ENCODE results near the gene PARPBP. TPM values are rescaled to one million over a fixed set of nuclear protein-coding genes. Genes with fewer than 3 reads are reported as not detected.
"Not testable (repeated sequence)": the region's sequence is repeated elsewhere in the genome, so short reads cannot be mapped to it uniquely, and the experiment has no call there.

Gene PARPBP
- total RNA-seq, 1 experiment from 2014 or later: 23.0 TPM

DNA sequence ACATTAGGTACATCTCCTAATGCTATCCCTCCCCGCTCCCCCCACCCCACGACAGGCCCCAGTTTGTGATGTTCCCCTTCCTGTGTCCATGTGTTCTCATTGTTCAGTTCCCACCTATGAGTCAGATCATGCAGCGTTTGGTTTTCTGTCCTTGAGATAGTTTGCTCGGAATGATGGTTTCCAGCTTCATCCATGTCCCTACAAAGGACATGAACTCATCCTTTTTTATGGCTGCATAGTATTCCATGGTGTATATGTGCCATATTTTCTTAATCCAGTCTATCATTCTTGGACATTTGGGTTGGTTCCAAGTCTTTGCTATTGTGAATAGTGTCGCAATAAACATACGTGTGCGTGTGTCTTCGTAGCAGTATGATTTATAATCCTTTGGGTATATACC, 17.6 kb downstream of the PARPBP start:
- H3K4me1 ChIP-seq (ENCODE audit: insufficient read depth, low read length); H3K4me2 ChIP-seq (ENCODE audit: low read length); CTCF ChIA-PET; H3K9me2 ChIP-seq (replicated peaks; ENCODE audit: low read length); POLR2A ChIA-PET (ENCODE audit: unreplicated experiment); BruUV-seq (replicated peaks); H4K20me1 ChIP-seq (ENCODE audit: low read length); H3K9me3 ChIP-seq (ENCODE audit: low read length); H3K9ac ChIP-seq (ENCODE audit: low read length); intact Hi-C loops (cut with micrococcal nuclease); ATAC-seq; H3K36me3 ChIP-seq (ENCODE audit: low read depth, low read length); H3K4me3 ChIP-seq (ENCODE audit: low read length); H3F3A ChIP-seq (ENCODE audit: low read length, unreplicated experiment); DNase-seq; H3K27me3 ChIP-seq (ENCODE audit: low read length); H3K79me2 ChIP-seq (ENCODE audit: low read length); H2AFZ ChIP-seq (ENCODE audit: low read length); H3K27ac ChIP-seq (ENCODE audit: low read length): not testable (repeated sequence)

DNA sequence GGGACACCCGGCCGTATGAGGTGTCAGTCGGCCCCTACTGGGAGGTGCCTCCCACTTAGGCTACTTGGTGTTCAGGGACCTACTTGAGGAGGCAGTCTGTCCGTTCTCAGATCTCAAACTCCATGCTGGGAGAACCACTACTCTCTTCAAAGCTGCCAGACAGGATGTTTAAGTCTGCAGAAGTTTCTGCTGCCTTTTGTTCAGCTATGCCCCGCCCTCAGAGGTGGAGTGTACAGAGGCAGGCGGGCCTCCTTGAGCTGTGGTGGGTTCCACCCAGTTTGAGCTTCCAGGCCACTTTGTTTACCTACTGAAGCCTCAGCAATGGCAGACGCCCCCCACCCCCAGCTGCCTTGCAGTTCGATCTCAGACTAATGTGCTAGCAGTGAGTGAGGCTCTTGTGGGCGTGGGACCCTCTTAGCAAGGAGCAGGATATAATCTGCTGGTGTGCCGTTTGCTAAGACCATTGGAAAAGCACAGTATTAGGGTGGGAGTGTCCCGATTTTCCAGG, 22.9 kb downstream of the PARPBP start:
- intact Hi-C loops (cut with micrococcal nuclease); H3K9me3 ChIP-seq (ENCODE audit: low read length); H2AFZ ChIP-seq (ENCODE audit: low read length); H3K4me1 ChIP-seq (ENCODE audit: insufficient read depth, low read length); H3K4me2 ChIP-seq (ENCODE audit: low read length); H3K36me3 ChIP-seq (ENCODE audit: low read depth, low read length); H3K9ac ChIP-seq (ENCODE audit: low read length); H3F3A ChIP-seq (ENCODE audit: low read length, unreplicated experiment); H3K9me2 ChIP-seq (replicated peaks; ENCODE audit: low read length); H3K4me3 ChIP-seq (ENCODE audit: low read length); H3K27ac ChIP-seq (ENCODE audit: low read length); BruUV-seq (replicated peaks); POLR2A ChIA-PET (ENCODE audit: unreplicated experiment); H4K20me1 ChIP-seq (ENCODE audit: low read length); H3K27me3 ChIP-seq (ENCODE audit: low read length); CTCF ChIA-PET; H3K79me2 ChIP-seq (ENCODE audit: low read length); DNase-seq; ATAC-seq: not testable (repeated sequence)

DNA sequence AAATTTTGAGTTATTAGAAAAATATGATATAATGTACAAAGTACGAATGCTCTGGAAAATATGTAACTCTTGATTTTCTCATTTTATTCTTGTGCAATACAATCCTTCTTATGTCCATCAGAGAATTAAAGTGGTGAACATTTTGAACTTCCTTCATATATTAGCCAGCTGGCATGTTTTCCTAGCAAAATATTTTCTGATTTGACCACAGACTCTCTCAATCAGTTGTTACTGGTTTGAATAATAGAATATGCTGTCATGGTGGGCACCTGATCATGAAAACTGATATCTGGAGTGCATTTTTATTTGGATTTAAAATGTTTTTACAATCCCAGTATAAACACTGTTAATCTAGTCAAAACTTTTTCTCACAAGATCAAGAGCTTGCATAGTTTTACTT, 24.2 kb downstream of the PARPBP start:
- CTCF ChIA-PET: no interaction called here
- no peak for DNase-seq
- Histone ChIP-seq H2AFZ (ENCODE audit: low read length) (no peak overlapping the region), H4K20me1 (ENCODE audit: low read length) (no peaks in the 10 kb centered on the region), H3K4me3 (ENCODE audit: low read length) (no peak overlapping the region), H3K27me3 (ENCODE audit: low read length) (no peaks in the 10 kb centered on the region), H3K9me2 (replicated peaks; ENCODE audit: low read length) (no peaks in the 10 kb centered on the region), H3K36me3 (ENCODE audit: low read depth, low read length) (peaks cover 5% of the 10 kb centered on the region; the same call in 1 of the 2 replicates), H3K4me1 (ENCODE audit: insufficient read depth, low read length) (no peaks in the 10 kb centered on the region), H3K79me2 (ENCODE audit: low read length) (no peaks in the 10 kb centered on the region; the same call in 1 of the 2 replicates), H3K9ac (ENCODE audit: low read length) (no peak overlapping the region), H3K27ac (ENCODE audit: low read length) (no peak overlapping the region), H3K4me2 (ENCODE audit: low read length) (no peak overlapping the region), H3F3A (ENCODE audit: low read length, unreplicated experiment) (no peaks in the 10 kb centered on the region), H3K9me3 (ENCODE audit: low read length) (no peaks in the 10 kb centered on the region)
- POLR2A ChIA-PET (ENCODE audit: unreplicated experiment): interaction anchor here (0.5 kb wide), 1 partner anchor 341 kb away, joined by 4 read pairs; no protein-coding TSS in a partner anchor
- no TSS peak for BruUV-seq (replicated peaks)
- intact Hi-C loops (cut with micrococcal nuclease): no loop called here
- TF ChIP-seq EZH2 (IDR thresholded peaks at IDR 0.05; ENCODE audit: low read length, unreplicated experiment): no peak
- TF ChIP-seq EZH2phosphoT487 (IDR thresholded peaks at IDR 0.05; ENCODE audit: borderline replicate concordance, low read length): no peak
- TF ChIP-seq, protein P1, sequence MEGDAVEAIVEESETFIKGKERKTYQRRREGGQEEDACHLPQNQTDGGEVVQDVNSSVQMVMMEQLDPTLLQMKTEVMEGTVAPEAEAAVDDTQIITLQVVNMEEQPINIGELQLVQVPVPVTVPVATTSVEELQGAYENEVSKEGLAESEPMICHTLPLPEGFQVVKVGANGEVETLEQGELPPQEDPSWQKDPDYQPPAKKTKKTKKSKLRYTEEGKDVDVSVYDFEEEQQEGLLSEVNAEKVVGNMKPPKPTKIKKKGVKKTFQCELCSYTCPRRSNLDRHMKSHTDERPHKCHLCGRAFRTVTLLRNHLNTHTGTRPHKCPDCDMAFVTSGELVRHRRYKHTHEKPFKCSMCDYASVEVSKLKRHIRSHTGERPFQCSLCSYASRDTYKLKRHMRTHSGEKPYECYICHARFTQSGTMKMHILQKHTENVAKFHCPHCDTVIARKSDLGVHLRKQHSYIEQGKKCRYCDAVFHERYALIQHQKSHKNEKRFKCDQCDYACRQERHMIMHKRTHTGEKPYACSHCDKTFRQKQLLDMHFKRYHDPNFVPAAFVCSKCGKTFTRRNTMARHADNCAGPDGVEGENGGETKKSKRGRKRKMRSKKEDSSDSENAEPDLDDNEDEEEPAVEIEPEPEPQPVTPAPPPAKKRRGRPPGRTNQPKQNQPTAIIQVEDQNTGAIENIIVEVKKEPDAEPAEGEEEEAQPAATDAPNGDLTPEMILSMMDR (conservative IDR thresholded peaks at IDR 0.05; ENCODE audit: low read depth, low read length): no peak
- ATAC-seq: no peak

DNA sequence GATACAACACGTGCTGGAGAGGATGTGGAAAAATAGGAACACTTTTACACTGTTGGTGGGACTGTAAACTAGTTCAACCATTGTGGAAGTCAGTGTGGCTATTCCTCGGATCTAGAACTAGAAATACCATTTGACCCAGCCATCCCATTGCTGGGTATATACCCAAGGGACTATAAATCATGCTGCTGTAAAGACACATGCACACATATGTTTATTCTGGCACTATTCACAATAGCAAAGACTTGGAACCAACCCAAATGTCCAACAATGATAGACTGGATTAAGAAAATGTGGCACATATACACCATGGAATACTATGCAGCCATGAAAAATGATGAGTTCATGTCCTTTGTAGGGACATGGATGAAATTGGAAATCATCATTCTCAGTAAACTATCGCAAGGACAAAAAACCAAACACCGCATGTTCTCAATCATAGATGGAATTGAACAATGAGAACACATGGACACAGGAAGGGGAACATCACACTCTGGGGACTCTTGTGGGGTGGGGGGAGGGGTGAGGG, 27.1 kb downstream of the PARPBP start:
- CTCF ChIA-PET; H3K79me2 ChIP-seq (ENCODE audit: low read length): not testable (repeated sequence)

DNA sequence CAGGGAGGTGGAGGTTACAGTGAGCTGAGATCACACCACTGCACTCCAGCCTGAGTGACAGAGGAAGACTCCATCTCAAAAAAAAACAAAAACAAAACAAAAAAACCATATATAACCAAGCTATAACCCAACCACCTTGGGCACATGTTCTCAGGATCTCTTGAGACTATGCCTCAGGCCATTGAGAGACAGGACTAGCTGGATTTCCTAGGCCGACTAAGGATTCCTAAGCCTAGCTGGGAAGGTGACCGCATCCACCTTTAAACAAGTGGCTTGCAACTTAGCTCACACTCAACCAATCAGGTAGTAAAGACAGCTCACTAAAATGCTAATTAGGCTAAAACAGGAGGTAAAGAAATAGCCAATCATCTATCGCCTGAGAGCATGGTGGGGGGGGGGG, 35.2 kb downstream of the PARPBP start:
- peaks cover 12% of the 10 kb centered on the region; the same call in 1 of the 2 replicates for H3K36me3 ChIP-seq (ENCODE audit: low read depth, low read length)
- H3K9me3 ChIP-seq (ENCODE audit: low read length); POLR2A ChIA-PET (ENCODE audit: unreplicated experiment); H3K79me2 ChIP-seq (ENCODE audit: low read length); intact Hi-C loops (cut with micrococcal nuclease); H2AFZ ChIP-seq (ENCODE audit: low read length); H3K4me3 ChIP-seq (ENCODE audit: low read length); CTCF ChIA-PET; BruUV-seq (replicated peaks); ATAC-seq; H3F3A ChIP-seq (ENCODE audit: low read length, unreplicated experiment); H4K20me1 ChIP-seq (ENCODE audit: low read length); H3K4me1 ChIP-seq (ENCODE audit: insufficient read depth, low read length); H3K27ac ChIP-seq (ENCODE audit: low read length); H3K27me3 ChIP-seq (ENCODE audit: low read length); DNase-seq; H3K9ac ChIP-seq (ENCODE audit: low read length); H3K4me2 ChIP-seq (ENCODE audit: low read length); H3K9me2 ChIP-seq (replicated peaks; ENCODE audit: low read length): not testable (repeated sequence)

More for the DNA sequence above, 27.1 kb downstream of the PARPBP start:
- DNase-seq; H2AFZ ChIP-seq (ENCODE audit: low read length); H3K9ac ChIP-seq (ENCODE audit: low read length); intact Hi-C loops (cut with micrococcal nuclease); H3K4me2 ChIP-seq (ENCODE audit: low read length); H3K27ac ChIP-seq (ENCODE audit: low read length); H3K9me2 ChIP-seq (replicated peaks; ENCODE audit: low read length); BruUV-seq (replicated peaks); H3K4me1 ChIP-seq (ENCODE audit: insufficient read depth, low read length); H3F3A ChIP-seq (ENCODE audit: low read length, unreplicated experiment); H3K27me3 ChIP-seq (ENCODE audit: low read length); H3K4me3 ChIP-seq (ENCODE audit: low read length); H3K36me3 ChIP-seq (ENCODE audit: low read depth, low read length); H3K9me3 ChIP-seq (ENCODE audit: low read length); ATAC-seq; POLR2A ChIA-PET (ENCODE audit: unreplicated experiment); H4K20me1 ChIP-seq (ENCODE audit: low read length): not testable (repeated sequence)
